Measurements from ENCODE around the gene POLR2L.

POLR2L gene

DNA sequence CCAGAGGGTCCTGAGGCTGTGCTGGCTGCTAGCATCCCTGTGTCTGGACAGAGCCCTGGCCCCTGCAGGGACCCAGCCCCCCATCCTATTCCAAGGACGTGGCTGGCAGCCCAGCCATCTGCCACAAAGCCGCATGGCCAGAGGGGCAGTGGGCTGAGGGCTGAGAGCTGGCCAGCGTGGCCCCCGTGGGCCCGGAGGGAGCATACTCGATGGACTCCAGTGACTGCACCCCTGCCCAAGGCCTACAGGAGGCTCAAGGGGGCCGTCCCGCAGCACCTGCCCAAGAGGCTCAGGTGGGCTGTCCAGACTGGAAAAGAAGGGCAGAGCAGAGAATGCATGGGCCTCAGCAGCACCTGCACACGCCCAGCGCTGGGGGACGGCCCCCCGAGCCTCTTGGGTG lies 13.5 kb upstream of the POLR2L start:
- H3K4me3 ChIP-seq (ENCODE audit: low read depth, low read length): no peak overlapping the region

DNA sequence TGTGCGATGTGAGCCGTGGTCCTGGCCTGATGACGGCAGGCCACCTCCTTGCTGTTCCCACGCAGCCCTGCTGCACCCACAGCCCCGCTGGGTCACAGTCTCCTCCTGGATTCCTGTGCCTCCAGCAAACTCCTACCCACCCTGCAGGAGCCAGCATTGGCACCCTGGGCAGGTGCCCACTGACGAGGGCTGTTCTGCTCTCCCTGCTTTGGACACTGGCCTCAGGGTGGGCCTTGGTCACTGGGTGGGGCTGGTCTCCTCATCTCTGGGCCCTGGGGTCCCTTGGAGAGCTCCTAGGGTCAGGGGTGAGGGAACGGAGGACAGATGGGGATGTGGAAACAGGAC lies 13.0 kb upstream of the POLR2L start:
- H3K4me3 ChIP-seq (ENCODE audit: low read depth, low read length): no peak overlapping the region

DNA sequence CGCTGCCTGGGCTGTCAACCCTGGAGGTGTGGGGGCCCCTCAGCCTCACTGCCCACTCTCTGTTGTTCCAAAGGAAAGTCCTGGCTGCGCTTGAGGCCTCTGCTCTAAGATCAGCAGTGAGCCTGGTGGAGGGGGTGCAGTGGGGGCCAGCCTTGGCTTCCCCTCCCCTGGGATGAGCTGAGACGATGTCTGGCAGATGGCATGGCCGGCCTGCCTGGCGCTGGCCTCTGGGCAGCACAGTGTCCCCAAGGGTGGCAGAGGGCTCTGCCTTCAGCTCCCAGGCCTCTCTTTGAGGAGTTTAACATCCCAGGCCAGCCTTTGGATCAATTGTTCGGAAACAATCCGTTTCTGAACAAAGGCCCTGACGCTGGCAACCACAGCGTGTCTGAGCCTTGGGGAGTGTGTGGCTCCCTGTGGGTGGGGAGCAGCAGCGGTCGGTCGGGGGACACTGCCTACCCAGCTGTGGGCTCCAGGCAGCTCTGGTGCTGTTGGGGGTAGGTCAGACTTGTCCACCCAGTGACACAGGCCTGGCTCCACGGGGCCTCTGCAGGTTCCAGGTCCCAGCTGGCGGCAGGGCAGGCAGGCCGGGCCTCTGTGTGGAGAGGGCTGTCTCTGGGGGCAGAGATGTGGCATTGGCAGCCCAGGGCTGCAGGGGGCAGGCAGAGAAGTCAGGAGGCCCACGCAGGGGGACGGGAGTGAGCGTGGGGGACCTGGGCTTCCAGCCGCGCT lies 12.4 kb upstream of the POLR2L start:
- no peak overlapping the region for H3K4me3 ChIP-seq (ENCODE audit: low read depth, low read length)

DNA sequence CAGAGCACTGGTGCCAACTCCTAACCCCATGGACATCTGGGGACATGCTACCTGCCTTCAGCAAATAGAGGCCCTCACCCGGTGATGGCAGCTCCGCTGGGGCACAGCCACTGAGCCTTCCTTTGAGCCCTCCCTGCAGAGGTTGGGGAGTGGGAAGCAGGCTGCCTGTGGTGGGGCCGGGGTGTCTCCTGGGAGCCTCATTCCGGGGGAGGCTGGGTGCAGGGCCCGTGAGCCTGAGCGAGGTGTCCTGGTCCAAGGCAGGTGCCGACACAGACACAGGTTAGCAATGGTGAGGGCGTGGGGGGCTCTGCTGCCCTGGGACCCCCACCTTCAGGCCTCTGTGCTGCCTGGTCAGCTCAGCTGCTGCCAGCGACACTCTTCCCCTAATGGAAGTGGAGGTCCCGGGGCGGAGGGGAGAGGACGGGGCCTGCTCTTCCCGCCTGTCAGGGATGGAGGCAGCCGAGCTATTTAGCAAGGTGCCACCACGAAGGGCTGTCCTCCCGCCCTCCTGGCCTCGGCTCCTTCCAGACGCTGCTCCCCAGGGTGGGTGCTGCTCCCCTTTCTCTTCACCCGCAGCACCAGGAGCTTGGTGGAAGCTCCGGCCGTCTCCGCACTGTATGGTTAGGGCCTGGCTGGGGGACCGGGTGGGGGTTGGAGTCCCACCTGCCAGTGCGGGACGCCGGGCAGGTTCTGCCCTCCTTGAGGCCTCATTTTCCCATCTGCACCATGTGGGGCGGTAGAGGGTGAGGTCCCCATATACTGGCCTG lies 11.5 kb upstream of the POLR2L start:
- H3K4me3 ChIP-seq (ENCODE audit: low read depth, low read length): no peak overlapping the region

DNA sequence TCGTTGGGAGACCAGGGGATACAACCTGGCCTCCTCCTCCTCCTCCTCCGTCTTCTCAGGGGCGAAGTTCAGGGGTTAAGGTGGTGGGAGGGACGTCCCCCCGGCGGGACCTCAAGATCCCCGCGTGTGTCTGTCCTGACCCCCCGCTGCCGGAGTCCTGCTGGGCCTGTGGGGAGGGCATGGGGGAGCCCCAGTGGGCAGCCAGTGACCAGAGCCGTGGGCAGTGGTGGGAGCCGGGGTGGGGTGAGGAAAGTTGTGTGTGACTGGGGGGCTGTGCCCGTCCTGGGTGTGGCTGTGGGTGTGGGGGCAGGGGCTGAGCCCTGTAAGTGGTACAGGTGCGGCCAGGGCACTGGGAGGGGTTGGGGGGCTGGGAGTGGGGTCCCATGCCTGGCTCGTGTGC lies 10.4 kb upstream of the POLR2L start:
- no peak overlapping the region for H3K4me3 ChIP-seq (ENCODE audit: low read depth, low read length)

DNA sequence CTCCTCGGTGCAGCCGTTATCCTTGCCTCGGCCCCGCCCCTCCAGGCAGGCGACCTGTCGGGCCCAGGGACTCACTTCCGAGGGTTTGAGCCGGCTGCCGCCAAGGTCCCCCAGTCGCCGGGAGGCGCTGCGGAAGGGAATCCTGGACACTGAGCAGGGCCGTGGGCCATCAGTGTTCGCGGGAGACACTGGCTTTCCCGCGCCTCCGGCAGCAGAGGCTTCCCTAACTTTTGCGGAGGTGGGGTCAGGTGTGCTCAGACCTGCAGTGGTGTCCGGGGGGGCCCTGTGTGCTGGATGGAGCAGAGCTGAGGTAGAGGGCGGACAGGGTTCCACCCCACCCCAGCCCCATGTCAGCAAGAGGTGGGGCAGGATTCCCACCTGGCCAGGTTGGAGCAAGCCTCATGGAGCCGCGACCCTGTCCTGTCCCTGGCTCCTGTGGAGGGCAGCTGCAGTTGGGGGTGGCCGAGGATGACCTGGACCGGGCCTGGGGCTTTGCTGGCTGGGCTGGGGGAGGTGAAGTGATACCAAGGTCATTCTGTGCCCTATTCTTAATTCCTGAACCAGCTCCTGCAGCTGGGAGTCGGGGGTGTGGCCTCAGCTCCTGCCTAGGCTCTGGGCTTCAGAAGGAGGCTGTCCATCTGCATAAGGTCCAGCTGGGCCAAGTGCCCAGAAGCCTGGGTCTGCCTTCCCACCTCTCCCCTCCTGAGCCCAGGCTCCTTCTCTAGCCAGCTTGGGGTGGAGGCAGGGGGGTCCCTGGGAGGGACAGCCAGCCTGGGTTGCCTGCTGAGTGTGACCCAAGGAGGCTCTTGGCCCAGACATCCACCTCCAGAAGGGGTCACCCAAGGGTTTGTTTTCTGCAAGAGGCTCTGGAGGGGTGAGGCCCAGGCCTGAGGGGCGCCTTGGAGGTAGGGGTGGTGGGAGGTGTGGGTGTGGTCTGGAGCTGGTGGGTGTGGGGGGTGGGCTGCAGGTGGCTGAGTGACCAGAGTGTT lies 8.7 kb upstream of the POLR2L start:
- H3K4me3 ChIP-seq (ENCODE audit: low read depth, low read length): peak overlapping the region; percentile 52

DNA sequence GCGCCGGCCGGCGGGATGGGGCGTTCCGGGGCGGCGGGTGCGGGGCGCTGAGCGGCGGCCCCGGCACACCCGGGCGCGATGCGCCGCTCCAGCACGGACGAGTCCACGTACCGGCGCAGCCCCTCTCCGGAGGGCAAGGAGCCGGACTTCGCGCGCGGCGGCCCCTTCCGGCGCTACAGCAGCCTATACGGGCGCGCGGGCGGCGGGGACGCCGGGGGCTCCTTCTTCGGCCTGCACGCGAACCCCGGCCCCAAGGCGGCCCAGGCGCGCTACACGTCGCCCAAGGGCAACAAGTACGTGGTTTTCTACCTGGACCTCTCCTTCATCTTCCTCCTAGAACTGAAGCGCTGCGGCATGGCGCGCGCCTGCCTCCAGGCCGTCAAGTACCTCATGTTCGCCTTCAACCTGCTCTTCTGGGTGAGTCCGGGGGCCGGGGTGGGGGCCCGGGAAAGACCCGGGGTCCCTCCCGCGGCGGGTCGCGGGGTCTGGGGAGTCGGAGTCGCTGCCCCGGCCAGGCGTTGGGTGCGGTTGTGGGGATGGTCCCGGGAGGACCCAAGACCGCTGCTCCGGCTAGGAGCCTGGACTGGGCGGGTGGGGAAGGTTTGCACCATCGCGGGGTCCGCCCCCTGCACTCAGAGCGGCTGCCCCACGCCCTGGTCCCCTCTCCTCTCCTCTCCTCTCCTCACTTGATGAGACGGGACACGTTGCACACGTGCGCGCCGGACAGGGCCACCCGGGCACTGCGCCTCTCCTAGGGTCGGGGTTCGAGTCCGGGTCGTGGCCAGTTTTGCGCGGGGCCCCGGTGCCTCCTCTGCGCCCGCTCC lies 7.8 kb upstream of the POLR2L start:
- H3K4me3 ChIP-seq (ENCODE audit: low read depth, low read length): peak overlapping the region; percentile 52

DNA sequence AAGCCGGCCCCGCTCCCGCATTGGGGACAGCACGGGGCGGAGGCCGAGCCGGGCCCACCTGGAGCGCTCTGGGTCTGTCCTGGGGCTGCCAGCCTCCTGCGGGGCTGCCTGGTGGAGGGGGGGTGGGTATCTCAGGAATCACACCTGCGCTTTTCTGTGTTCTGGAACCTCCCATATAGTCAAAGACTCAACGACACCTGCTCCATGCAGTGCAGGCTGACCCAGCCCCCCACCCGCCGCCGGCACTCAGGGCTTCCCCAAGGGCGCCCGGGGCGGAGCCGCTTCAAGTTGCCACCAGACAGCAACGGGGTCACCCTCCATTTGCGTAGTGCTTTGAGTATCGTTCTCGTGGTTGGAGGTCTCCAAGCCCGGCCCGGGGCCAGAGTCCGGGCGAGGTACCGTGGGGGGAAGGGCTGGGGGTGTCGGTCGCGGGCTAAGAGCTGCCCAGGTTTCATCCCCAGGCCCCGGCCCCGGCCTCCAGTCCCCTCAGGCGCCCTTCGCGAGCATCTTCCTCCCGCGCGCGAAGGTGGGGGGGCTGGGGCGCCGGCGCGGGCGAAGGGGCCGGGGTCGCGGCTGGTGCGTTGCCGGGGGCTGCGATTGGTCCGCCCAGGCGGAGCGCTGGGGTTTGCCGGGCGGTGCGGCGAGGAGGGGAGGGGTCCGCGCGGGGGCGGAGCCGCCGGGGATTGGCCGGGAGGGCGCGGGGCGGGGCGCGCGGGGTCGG lies 6.9 kb upstream of the POLR2L start:
- no peak overlapping the region for H3K4me3 ChIP-seq (ENCODE audit: low read depth, low read length)

DNA sequence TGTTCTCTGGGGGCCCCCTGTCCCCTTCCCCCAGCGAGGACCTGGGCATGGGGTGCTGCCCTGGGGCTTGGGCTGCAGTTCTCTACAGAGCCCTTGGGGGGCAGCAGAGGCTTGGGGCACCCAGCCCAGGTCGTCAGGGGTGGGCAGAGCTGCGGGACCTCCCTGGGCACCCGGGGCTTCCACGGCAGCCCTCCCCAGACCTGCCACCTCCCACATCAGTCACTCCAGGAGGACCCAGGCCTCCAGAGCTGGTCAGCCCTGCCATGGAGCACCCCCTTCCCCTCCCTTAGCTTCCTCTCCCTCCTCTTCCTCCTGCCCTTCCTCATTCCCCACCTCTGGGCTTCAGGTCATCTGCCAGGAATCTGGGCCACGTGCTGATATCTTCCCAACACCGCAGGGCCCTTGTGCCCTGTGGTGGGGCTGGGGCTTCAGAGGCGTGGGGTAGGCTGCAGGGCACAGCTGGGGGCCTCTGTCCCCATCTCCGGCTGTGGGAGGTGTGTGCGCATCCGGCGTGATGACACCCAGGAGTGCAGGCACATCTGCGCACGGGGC lies 6.1 kb upstream of the POLR2L start:
- H3K4me3 ChIP-seq (ENCODE audit: low read depth, low read length): no peak overlapping the region

DNA sequence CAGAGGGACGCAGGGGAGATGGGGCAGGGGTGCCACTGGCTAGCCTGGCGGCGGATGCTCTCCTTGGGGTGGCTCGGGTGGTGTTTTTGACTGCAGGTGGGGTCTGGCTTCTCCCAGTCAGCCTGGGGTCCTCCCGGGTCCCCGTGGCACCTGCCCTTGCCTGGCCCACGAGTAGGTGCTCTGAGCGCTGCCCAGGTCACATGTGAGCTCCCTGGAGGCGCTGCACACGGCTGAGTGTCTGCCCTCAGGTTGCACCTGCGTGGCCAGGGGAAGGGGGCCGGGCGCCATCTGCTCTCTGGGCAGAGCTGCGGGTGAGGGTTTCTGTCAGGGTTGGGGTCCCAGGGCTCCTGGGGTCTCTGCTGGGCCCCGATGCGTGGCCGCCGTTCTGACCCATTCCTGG lies 5.5 kb upstream of the POLR2L start:
- H3K4me3 ChIP-seq (ENCODE audit: low read depth, low read length): no peak overlapping the region

DNA sequence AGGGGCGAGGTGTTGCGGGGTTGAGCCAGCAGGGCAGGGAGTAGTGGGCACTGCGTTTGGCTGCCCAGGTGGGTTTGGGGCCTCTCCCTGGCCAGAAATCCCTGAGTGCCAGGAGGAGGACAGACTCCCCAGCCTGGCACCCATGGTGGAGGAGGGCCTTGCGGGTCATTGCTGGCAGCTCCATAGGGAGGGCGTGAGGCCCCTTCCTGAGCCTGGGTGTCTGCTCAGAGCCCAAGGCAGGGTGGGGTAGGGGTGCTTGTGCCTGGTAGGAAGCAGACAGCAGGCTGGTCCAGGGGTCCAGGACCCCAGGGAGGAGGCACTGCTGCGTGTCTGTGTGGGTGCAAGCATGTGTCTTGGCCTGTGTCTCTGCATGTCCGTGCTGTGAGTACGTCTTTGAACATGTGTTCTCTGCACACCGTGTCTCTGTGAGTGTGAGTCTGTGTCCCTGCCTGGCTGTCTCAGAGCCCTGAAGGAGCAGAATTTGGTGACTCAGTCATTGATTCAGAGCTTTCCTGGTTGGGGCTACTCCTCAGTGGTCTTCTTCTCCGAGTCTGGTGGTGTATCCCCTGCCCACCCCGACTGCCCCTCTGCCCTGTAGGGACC lies 4.3 kb upstream of the POLR2L start:
- H3K4me3 ChIP-seq (ENCODE audit: low read depth, low read length): no peak overlapping the region

DNA sequence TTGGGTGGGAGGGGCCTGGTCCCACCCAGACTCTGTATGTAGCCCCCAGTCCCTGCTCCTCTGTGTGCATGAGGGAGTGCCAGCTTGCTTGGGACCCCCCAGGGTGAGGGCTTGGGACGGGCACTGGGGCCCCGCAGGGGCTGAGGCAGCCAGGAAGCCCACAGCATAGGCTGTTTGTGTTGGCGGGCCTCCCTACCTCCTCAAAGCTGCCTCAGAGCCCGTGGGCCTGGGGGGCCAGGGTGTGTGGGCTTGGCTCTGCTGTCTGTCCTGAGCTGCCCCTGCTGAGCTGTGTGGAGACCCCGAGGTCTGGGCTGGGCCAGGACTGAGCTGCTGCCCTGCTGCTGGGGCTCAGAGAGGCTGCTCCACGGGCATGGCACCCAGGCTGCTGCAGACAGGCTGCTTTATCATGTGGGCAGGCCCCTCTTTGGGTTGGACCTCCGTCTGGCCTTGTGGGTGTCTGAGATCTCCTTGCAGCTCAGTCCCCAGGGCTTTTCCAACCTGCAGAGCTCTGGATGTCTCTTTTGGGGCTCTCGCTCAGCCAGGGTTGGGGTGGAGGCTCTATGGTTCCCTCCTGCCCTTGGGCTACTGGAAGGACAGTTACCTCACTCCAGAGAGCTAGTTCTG lies 3.7 kb upstream of the POLR2L start:
- H3K4me3 ChIP-seq (ENCODE audit: low read depth, low read length): no peak overlapping the region

DNA sequence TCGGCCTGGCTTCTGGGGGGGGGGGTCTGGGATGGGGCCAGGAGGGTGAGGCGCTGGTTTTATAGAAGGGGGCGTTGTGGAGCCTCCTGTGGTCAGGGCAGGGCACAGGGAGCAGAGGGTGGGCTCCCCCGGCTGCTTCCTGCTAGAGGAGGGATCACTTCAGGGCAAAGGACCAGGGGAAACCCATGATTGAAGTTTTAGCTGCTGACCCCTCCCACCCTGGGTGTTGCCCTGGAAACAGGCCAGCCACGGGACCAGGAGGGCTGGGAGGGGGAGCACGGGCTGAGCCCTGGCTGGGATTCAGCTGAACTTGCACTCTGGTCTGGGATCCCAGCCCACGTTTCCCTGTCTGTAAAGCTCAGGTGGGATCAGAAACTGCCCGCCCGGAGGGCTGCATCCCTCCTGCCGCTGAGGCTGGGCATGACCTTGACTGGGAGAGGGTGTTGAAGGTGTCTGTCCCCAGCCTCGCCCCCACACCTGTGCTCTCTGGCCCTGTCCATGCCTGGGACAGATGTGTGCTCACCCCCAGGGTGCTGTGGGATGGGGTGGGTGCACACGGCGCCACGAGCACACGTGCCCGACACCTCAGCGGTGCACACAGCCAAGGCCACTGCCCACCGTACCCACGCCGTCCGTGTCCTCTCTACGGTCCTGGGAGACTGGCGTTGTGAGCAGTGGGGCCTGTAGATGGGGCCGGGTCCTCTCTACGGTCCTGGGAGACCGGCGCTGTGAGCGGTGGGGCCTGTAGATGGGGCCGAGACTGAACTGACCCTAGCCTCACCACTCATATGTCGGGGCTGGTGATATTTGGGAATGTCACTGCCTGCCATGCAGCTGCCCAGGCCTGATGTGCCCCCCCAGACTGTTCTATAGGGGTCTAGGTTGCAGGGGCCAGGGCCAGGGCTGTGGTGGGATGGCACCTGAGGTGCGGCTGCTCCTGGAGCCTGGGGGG lies 2.6 kb upstream of the POLR2L start:
- peak overlapping the region; percentile 33 for H3K4me3 ChIP-seq (ENCODE audit: low read depth, low read length)

DNA sequence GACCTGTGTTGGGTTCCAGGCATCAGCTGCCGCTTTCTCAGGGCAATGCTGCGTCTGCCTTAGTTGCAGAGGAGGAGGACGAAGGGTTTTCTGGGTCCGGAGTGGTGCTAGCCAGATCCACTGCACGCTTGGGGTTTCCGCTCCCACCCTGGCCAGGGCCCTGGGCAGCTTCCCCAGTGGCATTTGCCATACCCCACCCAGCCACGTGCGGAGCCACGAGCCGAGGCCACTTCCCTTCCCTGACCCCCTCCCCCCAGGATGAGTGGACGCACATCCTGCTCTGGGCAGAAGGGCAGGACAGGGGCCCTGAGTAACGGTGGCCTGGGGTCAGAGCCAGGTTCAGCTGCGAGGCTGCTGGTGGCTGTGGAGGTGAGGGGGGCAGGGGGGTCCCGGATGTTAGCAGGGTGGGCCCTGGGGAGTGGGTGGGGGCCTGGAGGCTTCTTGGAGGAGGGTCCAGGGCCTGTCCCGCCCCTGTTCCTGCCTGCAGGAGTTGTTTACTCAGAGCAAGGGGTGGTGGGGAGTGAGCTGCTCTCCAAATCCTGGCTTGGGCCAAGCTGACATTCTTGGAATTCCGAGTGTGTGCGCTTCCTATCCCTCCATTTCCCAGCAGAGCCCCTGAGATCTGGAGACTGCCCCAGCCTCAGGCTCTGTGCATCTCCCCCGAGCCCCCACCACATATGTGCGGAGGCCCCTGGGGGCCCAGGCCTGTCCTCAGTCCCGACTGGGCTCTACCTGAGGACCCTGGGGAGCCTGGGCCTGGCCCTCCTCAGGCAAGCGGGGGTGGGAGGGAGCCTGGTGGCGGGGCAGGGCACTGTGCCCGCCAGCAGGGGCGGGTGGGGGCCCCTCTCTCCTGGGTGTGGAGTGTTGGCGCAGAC lies 1.7 kb upstream of the POLR2L start:
- H3K4me3 ChIP-seq (ENCODE audit: low read depth, low read length): peak overlapping the region; percentile 89

DNA sequence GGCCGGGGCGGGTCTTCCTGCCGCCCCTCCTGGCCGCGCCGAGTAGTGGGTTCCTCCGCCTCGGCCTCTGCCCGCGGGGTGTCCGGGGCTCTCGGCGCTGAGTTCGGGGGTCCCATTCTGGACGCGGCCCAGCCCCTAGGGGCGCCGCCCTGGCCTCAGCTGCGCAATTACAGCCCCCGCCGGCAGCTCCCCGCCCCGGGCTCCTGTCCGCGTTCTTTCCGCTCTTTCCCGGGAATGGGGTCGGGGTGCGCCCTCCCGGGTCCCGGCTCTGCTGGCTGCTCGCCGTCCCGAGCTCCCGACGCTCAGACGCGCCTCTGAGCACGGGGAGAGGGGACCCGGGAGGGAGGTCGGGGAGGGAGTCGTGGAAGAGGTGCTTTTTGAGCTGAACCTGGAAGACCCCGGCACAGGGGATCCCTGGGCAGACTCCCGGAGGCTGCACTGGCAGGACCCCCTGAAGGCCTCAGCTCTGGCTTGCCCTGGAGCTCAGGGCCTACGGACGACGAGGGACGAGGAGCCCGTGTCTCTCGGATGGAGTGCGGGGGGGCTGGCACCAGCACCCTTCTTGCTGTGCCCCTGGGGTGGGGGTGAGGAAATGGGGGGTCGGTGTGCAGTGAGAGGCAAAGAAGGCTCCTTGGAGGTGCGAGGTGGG lies 881 bp upstream of the POLR2L start:
- H3K4me3 ChIP-seq (ENCODE audit: low read depth, low read length): peak overlapping the region; percentile 89

DNA sequence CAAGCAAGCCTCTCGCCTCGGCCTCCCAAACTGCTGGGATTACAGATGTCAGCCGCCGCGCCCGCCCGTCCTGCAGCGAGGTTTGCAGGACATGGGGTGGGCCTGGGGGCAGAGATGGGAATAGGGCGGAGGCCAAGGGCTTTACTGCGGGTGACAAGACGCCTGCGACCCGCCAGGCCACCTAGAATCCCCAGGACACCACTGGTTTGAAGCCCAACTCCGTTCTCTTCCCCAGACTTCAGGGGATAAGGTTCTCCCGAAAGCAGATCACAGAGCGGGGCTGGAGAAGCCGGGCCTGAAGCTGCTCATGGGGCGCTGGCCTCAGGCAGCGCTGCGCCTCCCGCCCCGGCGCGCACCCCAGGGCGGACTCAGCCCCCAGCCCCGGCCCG lies 354 bp downstream of the POLR2L start:
- peak overlapping the region; percentile 89 for H3K4me3 ChIP-seq (ENCODE audit: low read depth, low read length)
